OCI-LY3 (cell line): ENCODE results near the gene NCL.

Source experiments
- H2AFZ ChIP-seq: fragments of 200-600, 300-600 bp; shearing (Covaris generic); 2 replicates; pipeline ENCODE4 v1.6.0; 2014; ENCODE audit warnings: antibody characterized with exemption, low read depth, low read length
- H3K27ac ChIP-seq: fragments of 200-600, 300-600 bp; sonication (generic); 2 replicates; pipeline ENCODE4 v1.5.1; 2014; ENCODE audit warnings: mild to moderate bottlenecking, low read length, moderate library complexity, mixed read lengths
- H3K27me3 ChIP-seq: fragments of 200-600, 300-600 bp; sonication (generic); 2 replicates; pipeline ENCODE4 v1.6.1; 2014; ENCODE audit warnings: low read depth, low read length, mixed read lengths
- H3K36me3 ChIP-seq: fragments of 200-600, 300-600 bp; sonication (generic); replicated peaks from 2 replicates; pipeline ENCODE3; 2014; ENCODE audit warnings: low read depth, low read length, mixed read lengths
- H3K4me1 ChIP-seq: fragments of 300-600, 200-600 bp; sonication (generic); 2 replicates; pipeline ENCODE4 v1.6.1; 2014; ENCODE audit warnings: low read length, mixed read lengths
- H3K4me2 ChIP-seq: fragments of 200-600, 300-600 bp; sonication (generic); 2 replicates; pipeline ENCODE4 v1.6.1; 2014; ENCODE audit warnings: low read length, mixed read lengths
- H3K4me3 ChIP-seq: fragments of 300-600, 200-600 bp; sonication (generic); 2 replicates; pipeline ENCODE4 v1.5.1; 2014; ENCODE audit warnings: antibody characterized with exemption, mild to moderate bottlenecking, low read length, moderate library complexity
- H3K79me2 ChIP-seq: fragments of 300-600, 200-600 bp; shearing (Covaris generic); 2 replicates; pipeline ENCODE4 v1.6.1; 2014; ENCODE audit warnings: mild to moderate bottlenecking, low read length, mixed read lengths
- H3K9ac ChIP-seq: fragments of 300-600, 200-600 bp; shearing (Covaris generic); 2 replicates; pipeline ENCODE4 v1.6.0; 2014; ENCODE audit warnings: mild to moderate bottlenecking, low read length, moderate library complexity
- H3K9me3 ChIP-seq: fragments of 200-600, 300-600 bp; shearing (Covaris generic); 2 replicates; pipeline ENCODE4 v1.6.1; 2014; ENCODE audit warnings: low read length, mixed read lengths; ENCODE audit not compliant: insufficient read depth
- H4K20me1 ChIP-seq: fragments of 200-600, 300-600 bp; sonication (generic); 2 replicates; pipeline ENCODE4 v1.6.1; 2016; ENCODE audit warnings: low read length, mixed read lengths; ENCODE audit not compliant: insufficient read depth
- CTCF ChIP-seq: fragments of 200-600, 300-600 bp; sonication (generic); IDR thresholded peaks from 2 replicates; pipeline ENCODE4 v1.5.1; 2014; ENCODE audit warnings: antibody characterized with exemption, low read length, low read depth
- EZH2phosphoT487 ChIP-seq: fragments of 200-600 bp; shearing (Covaris generic); IDR thresholded peaks from 2 replicates; pipeline ENCODE4 v1.6.1; 2018; ENCODE audit warnings: antibody characterized with exemption, mixed run types, low read depth

NCL gene

GRCh38 chr2:231475965-231476364 lies 11.7 kb upstream of the NCL start:
- H3K4me3 ChIP-seq = no peak overlapping the region
- H2AFZ ChIP-seq = no peak overlapping the region
- H3K79me2 ChIP-seq = no peaks in the 10 kb centered on the region
- TF ChIP-seq EZH2phosphoT487 (no peak), CTCF (no peak)
- no peak overlapping the region for H3K4me2 ChIP-seq
- H3K36me3 ChIP-seq = no peaks in the 10 kb centered on the region
- H3K9ac ChIP-seq = no peak overlapping the region
- no peaks in the 10 kb centered on the region for H3K4me1 ChIP-seq
- H3K9me3 ChIP-seq = no peaks in the 10 kb centered on the region
- no peak overlapping the region for H3K27ac ChIP-seq
- no peaks in the 10 kb centered on the region for H4K20me1 ChIP-seq
- H3K27me3 ChIP-seq = no peaks in the 10 kb centered on the region

- Histone ChIP-seq H3K27ac (no peak overlapping the region), H3K79me2 (no peaks in the 10 kb centered on the region), H3K4me3 (no peak overlapping the region), H3K36me3 (no peaks in the 10 kb centered on the region), H3K4me1 (no peaks in the 10 kb centered on the region), H3K9ac (no peak overlapping the region), H4K20me1 (no peaks in the 10 kb centered on the region), H3K27me3 (no peaks in the 10 kb centered on the region), H3K9me3 (no peaks in the 10 kb centered on the region), H2AFZ (no peak overlapping the region), H3K4me2 (no peak overlapping the region)
- TF ChIP-seq EZH2phosphoT487 (no peak), CTCF (no peak)
Observed at GRCh38 chr2:231472816-231473215, 8.5 kb upstream of the NCL start.

GRCh38 chr2:231470246-231470900 lies 6.1 kb upstream of the NCL start:
- no peak for TF ChIP-seq CTCF
- TF ChIP-seq EZH2phosphoT487 = no peak
- Histone ChIP-seq H3K4me3 (no peak overlapping the region), H3K4me2 (no peak overlapping the region), H3K36me3 (no peaks in the 10 kb centered on the region), H2AFZ (no peak overlapping the region), H3K9ac (no peak overlapping the region), H3K9me3 (no peaks in the 10 kb centered on the region), H4K20me1 (no peaks in the 10 kb centered on the region), H3K4me1 (0 out of 2 replicates have a peak, but pooled peaks cover 2% of the 10 kb centered on the region), H3K27me3 (no peaks in the 10 kb centered on the region), H3K79me2 (peaks cover 3% of the 10 kb centered on the region), H3K27ac (no peak overlapping the region)

GRCh38 chr2:231469583-231469950 lies 5.3 kb upstream of the NCL start:
- TF ChIP-seq CTCF (no peak), EZH2phosphoT487 (no peak)

More at GRCh38 chr2:231469583-231469950, 5.3 kb upstream of the NCL start:
- Histone ChIP-seq H3K27ac (no peak overlapping the region), H3K9ac (no peak overlapping the region), H3K4me1 (0 out of 2 replicates have a peak, but pooled peaks cover 3% of the 10 kb centered on the region), H3K27me3 (no peaks in the 10 kb centered on the region), H4K20me1 (no peaks in the 10 kb centered on the region), H2AFZ (no peak overlapping the region), H3K36me3 (no peaks in the 10 kb centered on the region), H3K4me3 (no peak overlapping the region), H3K9me3 (no peaks in the 10 kb centered on the region), H3K4me2 (no peak overlapping the region), H3K79me2 (peaks cover 11% of the 10 kb centered on the region)
